Uterus (tissue), 4 donors: ENCODE measurements around the gene NENF. TPM values are rescaled to one million over a fixed set of nuclear protein-coding genes. Genes with fewer than 3 reads are reported as not detected.

ENCODE experiments used
- DNase-seq, 2 donors: peaks; one replicate each; pipeline ENCODE4 v3.0.0-alpha.2; 2019 to 2020
- H3K27ac ChIP-seq, 2 donors: fragments of 200-600 bp; sonication (generic); 1 replicate in 1 of 2; 2 replicates in 1 of 2; pipeline ENCODE4 v1.5.1; 2016 to 2018
- H3K27me3 ChIP-seq, 2 donors: fragments of 200-600 bp; sonication (generic); one replicate each; pipeline ENCODE4 v1.5.1; 2018 to 2019; ENCODE audit warnings: control low read depth in 1 of 2
- H3K36me3 ChIP-seq, 2 donors: fragments of 200-600 bp; sonication (generic); one replicate each; pipeline ENCODE4 v1.5.1; 2019; ENCODE audit warnings: control low read depth in 1 of 2
- H3K4me1 ChIP-seq, 2 donors: fragments of 200-600 bp; sonication (generic); one replicate each; pipeline ENCODE4 v1.5.1; 2018 to 2019; ENCODE audit warnings: control low read depth in 1 of 2
- H3K4me3 ChIP-seq, 2 donors: fragments of 200-600 bp; sonication (generic); 1 replicate in 1 of 2; 2 replicates in 1 of 2; pipeline ENCODE4 v1.5.1; 2018 to 2019; ENCODE audit warnings: mild to moderate bottlenecking in 1 of 2
- H3K9me3 ChIP-seq, 2 donors: fragments of 200-600 bp; sonication (generic); one replicate each; pipeline ENCODE4 v1.5.1; 2019; ENCODE audit warnings: control low read depth in 1 of 2
- CTCF ChIP-seq, 4 experiments: fragments of 200-600 bp in 2 of 4; fragments of 450-650 bp in 2 of 4; sonication (generic) in 2 of 4; IDR thresholded peaks; one replicate each; pipeline ENCODE4 v1.5.1; 2016 to 2019; ENCODE audit warnings: antibody characterized with exemption in 4 of 4, mild to moderate bottlenecking in 2 of 4, moderate library complexity in 1 of 4
- POLR2A ChIP-seq, 2 donors: fragments of 450-650 bp; IDR thresholded peaks; one replicate each; pipeline ENCODE4 v1.6.1; 2016; ENCODE audit warnings: antibody characterized with exemption in 2 of 2, mild to moderate bottlenecking in 1 of 2, moderate library complexity in 1 of 2
- intact Hi-C: fragments of 100-400 bp; cut with DNase I; formaldehyde crosslinking; loops from one replicate; pipeline ENCODE4 v1.15.1; 2023; ENCODE audit warnings: low total_unique reads
- total RNA-seq, 4 donors: library from RNA; depleted of rRNA in 3 of 4; stranded (reverse); fragments of >200 nt in 3 of 4; gene quantifications; one replicate each; pipeline versions ENCODE4 v1.1.0 to v1.2.4, GENCODE V29; 2014 to 2023
- donor health status: DM: yes; HTN: yes; CAD: no.

The NENF gene
- total RNA-seq, 4 donors from 2014 or later: 35.0 to 180 (median 122) TPM

GRCh38 chr1:212451416-212452322, 18.9 kb downstream of the NENF start:
- intact Hi-C loops: no loop called here
- no peak for DNase-seq
- no peak overlapping the region for H3K4me3 ChIP-seq
- no peaks in the 10 kb centered on the region for H3K9me3 ChIP-seq
- TF ChIP-seq POLR2A (IDR thresholded peaks at IDR 0.05): no peak
- TF ChIP-seq CTCF (IDR thresholded peaks at IDR 0.05): no peak
- H3K27ac ChIP-seq: no peak overlapping the region
- no peaks in the 10 kb centered on the region for H3K27me3 ChIP-seq
- peaks cover 0 to 5% of the 10 kb centered on the region in 2 donors for H3K4me1 ChIP-seq
- no peaks in the 10 kb centered on the region for H3K36me3 ChIP-seq

- no peak overlapping the region for H3K4me3 ChIP-seq
- no peaks in the 10 kb centered on the region for H3K9me3 ChIP-seq
- intact Hi-C loops: no loop called here
- no peaks in the 10 kb centered on the region for H3K36me3 ChIP-seq
- peak overlapping the region; percentile 71 to 79 for H3K27ac ChIP-seq
- H3K4me1 ChIP-seq: peaks cover 0 to 5% of the 10 kb centered on the region in 2 donors
- TF ChIP-seq CTCF (IDR thresholded peaks at IDR 0.05): no peak
- TF ChIP-seq POLR2A (IDR thresholded peaks at IDR 0.05): no peak
- peak; percentile 72 to 73 for DNase-seq
- no peaks in the 10 kb centered on the region for H3K27me3 ChIP-seq
These were observed 19.8 kb downstream of the NENF start for GRCh38 chr1:212452323-212453155.

- Histone ChIP-seq H3K4me3 (no peak overlapping the region), H3K27me3 (no peaks in the 10 kb centered on the region), H3K9me3 (no peaks in the 10 kb centered on the region), H3K27ac (peak overlapping the region; percentile 71 to 79), H3K36me3 (no peaks in the 10 kb centered on the region), H3K4me1 (peaks cover 0 to 5% of the 10 kb centered on the region in 2 donors)
- TF ChIP-seq CTCF (IDR thresholded peaks at IDR 0.05) (no peak), POLR2A (IDR thresholded peaks at IDR 0.05) (no peak)
- intact Hi-C loops: no loop called here
- no peak for DNase-seq
These were observed 20.6 kb downstream of the NENF start for GRCh38 chr1:212453156-212453857.

GRCh38 chr1:212454741-212455140, 22.0 kb downstream of the NENF start:
- Histone ChIP-seq H3K27me3 (no peaks in the 10 kb centered on the region), H3K36me3 (no peaks in the 10 kb centered on the region), H3K27ac (no peak overlapping the region), H3K9me3 (no peaks in the 10 kb centered on the region), H3K4me1 (peaks cover 0 to 5% of the 10 kb centered on the region in 2 donors), H3K4me3 (no peak overlapping the region)
- TF ChIP-seq CTCF (IDR thresholded peaks at IDR 0.05): no peak
- TF ChIP-seq POLR2A (IDR thresholded peaks at IDR 0.05): no peak
- intact Hi-C loops: loop anchor here (5.0 kb wide), 1 partner anchor 382 kb away; no protein-coding TSS in a partner anchor
- DNase-seq: no peak
